ENCODE results near the gene PSTPIP2.

DNA sequence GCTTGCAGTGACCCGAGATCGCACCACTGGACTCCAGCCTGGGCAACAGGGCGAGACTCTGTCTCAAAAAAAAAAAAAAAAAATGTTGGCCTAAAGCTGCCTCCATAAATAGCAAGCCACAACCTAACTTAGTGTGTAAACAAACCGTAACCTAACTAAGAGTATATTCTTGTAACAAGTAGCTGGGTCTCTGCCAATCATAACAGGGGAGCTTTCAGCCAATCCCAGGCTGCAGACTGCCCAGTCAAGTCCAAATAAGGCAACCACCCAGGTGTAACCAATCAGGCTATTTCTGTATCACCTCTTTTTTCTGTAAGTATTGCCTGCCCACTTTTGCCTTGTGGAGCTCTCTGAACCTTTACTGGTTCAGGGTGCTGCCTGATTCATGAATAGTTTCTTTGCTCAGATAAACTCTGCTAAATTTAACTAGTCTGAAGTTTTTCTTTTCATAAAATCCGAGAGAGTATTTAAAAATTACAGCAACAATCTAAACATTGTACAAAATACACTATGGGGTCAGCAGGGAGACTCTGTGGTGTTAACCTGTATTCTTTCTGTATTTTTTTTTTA lies 4.5 kb downstream of the PSTPIP2 start:
- TF ChIP-seq, protein P1, sequence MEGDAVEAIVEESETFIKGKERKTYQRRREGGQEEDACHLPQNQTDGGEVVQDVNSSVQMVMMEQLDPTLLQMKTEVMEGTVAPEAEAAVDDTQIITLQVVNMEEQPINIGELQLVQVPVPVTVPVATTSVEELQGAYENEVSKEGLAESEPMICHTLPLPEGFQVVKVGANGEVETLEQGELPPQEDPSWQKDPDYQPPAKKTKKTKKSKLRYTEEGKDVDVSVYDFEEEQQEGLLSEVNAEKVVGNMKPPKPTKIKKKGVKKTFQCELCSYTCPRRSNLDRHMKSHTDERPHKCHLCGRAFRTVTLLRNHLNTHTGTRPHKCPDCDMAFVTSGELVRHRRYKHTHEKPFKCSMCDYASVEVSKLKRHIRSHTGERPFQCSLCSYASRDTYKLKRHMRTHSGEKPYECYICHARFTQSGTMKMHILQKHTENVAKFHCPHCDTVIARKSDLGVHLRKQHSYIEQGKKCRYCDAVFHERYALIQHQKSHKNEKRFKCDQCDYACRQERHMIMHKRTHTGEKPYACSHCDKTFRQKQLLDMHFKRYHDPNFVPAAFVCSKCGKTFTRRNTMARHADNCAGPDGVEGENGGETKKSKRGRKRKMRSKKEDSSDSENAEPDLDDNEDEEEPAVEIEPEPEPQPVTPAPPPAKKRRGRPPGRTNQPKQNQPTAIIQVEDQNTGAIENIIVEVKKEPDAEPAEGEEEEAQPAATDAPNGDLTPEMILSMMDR (conservative IDR thresholded peaks at IDR 0.05), result no peak
- no peak for TF ChIP-seq EZH2 (IDR thresholded peaks at IDR 0.05; ENCODE audit: low read depth)

All from PC-9 (cell line).